Lung (tissue), 12 donors: ENCODE data around the gene GRIP2. TPM values are rescaled to one million over a fixed set of nuclear protein-coding genes. Genes with fewer than 3 reads are reported as not detected.

Experiments
- ATAC-seq: fragments of 200-7000 bp; cut with Tn5 transposase; one replicate; pipeline ENCODE4 v1.9.1; 2020; ENCODE audit warnings: moderate number of reproducible peaks; ENCODE audit not compliant: insufficient read depth, low FRiP score
- DNase-seq, 3 donors: peaks; one replicate each; pipeline ENCODE4 v3.0.0-alpha.2; 2013 to 2017
- H3K27ac ChIP-seq, 2 donors: one replicate each; pipeline ENCODE4 v1.5.1; 2013; ENCODE audit warnings: mild to moderate bottlenecking in 2 of 2, moderate library complexity in 2 of 2, control low read depth in 1 of 2, inconsistent platforms in 1 of 2, low read depth in 1 of 2, low read length in 1 of 2
- H3K27me3 ChIP-seq, 3 donors: one replicate each; pipeline ENCODE4 v1.5.1; 2013; ENCODE audit warnings: low read length in 2 of 3; ENCODE audit not compliant: control insufficient read depth in 3 of 3, insufficient read depth in 3 of 3
- H3K36me3 ChIP-seq, 4 donors: one replicate each; pipeline ENCODE4 v1.5.1; 2013; ENCODE audit warnings: low read length in 4 of 4, mild to moderate bottlenecking in 1 of 4, moderate library complexity in 1 of 4; ENCODE audit not compliant: control insufficient read depth in 4 of 4, insufficient read depth in 4 of 4
- H3K4me1 ChIP-seq, 5 donors: one replicate each; pipeline ENCODE4 v1.5.1; 2013; ENCODE audit warnings: low read length in 5 of 5, mild to moderate bottlenecking in 2 of 5, moderate library complexity in 1 of 5; ENCODE audit not compliant: control insufficient read depth in 5 of 5, insufficient read depth in 5 of 5
- H3K4me3 ChIP-seq: one replicate; pipeline ENCODE4 v1.5.1; 2013; ENCODE audit warnings: mild to moderate bottlenecking, control low read depth, moderate library complexity
- H3K9ac ChIP-seq, 2 donors: one replicate each; pipeline ENCODE4 v1.5.1; 2013; ENCODE audit warnings: low read length in 2 of 2, control low read depth in 1 of 2; ENCODE audit not compliant: insufficient read depth in 1 of 2
- H3K9me3 ChIP-seq, 4 donors: one replicate each; pipeline ENCODE4 v1.5.1; 2013; ENCODE audit warnings: low read length in 3 of 4, mild to moderate bottlenecking in 1 of 4, moderate library complexity in 1 of 4; ENCODE audit not compliant: control insufficient read depth in 4 of 4, insufficient read depth in 3 of 4
- WGBS, 2 donors: extraction: QIAGEN DNeasy Blood & Tissue Kit; methylation state at CpG; one replicate each; pipeline ENCODE4 v1.1.7; 2013; 5-methylcytosine and 5-hydroxymethylcytosine counted together
- polyA plus RNA-seq, 2 donors: library from polyadenylated mRNA; stranded (reverse); fragments of 200-250 nt; gene quantifications; one replicate each; pipeline ENCODE4 v1.2.1, GENCODE V29; 2013
- total RNA-seq, 2 donors: library from RNA; depleted of rRNA in 1 of 2; stranded (reverse); fragments of >200 nt in 1 of 2; gene quantifications; one replicate each; pipeline ENCODE4 v1.2.1, GENCODE V29; 2014 to 2021
- TF ChIP-seq, protein P1 (sequence below): IDR thresholded peaks from 2 replicates; pipeline ENCODE4 v1.5.1; 2012; ENCODE audit warnings: mild to moderate bottlenecking; ENCODE audit errors: control extremely low read depth, extremely low read depth
- donor health status: control.
- donor health status: control.
- donor health status: Bipolar disorder and iron deficiency.
- donor health status: healthy.
- donor health status: DM: yes; HTN: yes; CAD: no.

Gene GRIP2
- total and polyA plus RNA-seq, 4 donors: 0.05 to 1.2 (median 0.64) TPM

DNA sequence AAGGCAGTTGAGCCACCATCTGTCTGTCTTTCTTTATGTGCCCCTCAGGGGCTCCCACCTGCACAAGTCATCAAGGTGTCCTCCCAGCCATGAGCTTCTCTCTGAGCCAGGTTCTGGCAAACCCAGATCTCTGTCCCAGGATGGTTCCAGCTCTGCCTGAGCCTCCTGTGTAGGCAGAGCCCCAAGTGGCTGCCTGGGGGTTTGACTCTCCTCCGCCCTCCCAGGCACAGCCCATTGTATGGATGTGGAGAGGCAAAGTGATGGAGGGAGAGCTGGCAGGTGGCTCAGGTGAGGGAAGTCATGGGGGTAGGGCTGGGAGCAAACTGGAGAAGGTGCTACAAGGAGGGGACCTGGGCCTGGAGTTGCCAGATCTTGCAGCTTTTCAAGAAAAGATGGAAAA lies 56.9 kb downstream of the GRIP2 start:
- Histone ChIP-seq H3K9me3 (peaks cover 0 to 1% (median 0%) of the 10 kb centered on the region in 4 donors), H3K9ac (no peak overlapping the region), H3K4me1 (peaks cover 0 to 22% (median 5%) of the 10 kb centered on the region in 5 donors), H3K27ac (no peak overlapping the region), H3K27me3 (no peaks in the 10 kb centered on the region), H3K4me3 (no peak overlapping the region), H3K36me3 (peaks cover 3 to 69% (median 20%) of the 10 kb centered on the region in 4 donors)
- 96 to 97% methylated on average over 1 of the region's 1 CpG for WGBS, 2 donors
- no peak for ATAC-seq
- TF ChIP-seq, protein P1, sequence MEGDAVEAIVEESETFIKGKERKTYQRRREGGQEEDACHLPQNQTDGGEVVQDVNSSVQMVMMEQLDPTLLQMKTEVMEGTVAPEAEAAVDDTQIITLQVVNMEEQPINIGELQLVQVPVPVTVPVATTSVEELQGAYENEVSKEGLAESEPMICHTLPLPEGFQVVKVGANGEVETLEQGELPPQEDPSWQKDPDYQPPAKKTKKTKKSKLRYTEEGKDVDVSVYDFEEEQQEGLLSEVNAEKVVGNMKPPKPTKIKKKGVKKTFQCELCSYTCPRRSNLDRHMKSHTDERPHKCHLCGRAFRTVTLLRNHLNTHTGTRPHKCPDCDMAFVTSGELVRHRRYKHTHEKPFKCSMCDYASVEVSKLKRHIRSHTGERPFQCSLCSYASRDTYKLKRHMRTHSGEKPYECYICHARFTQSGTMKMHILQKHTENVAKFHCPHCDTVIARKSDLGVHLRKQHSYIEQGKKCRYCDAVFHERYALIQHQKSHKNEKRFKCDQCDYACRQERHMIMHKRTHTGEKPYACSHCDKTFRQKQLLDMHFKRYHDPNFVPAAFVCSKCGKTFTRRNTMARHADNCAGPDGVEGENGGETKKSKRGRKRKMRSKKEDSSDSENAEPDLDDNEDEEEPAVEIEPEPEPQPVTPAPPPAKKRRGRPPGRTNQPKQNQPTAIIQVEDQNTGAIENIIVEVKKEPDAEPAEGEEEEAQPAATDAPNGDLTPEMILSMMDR: no peak
- DNase-seq: no peak

DNA sequence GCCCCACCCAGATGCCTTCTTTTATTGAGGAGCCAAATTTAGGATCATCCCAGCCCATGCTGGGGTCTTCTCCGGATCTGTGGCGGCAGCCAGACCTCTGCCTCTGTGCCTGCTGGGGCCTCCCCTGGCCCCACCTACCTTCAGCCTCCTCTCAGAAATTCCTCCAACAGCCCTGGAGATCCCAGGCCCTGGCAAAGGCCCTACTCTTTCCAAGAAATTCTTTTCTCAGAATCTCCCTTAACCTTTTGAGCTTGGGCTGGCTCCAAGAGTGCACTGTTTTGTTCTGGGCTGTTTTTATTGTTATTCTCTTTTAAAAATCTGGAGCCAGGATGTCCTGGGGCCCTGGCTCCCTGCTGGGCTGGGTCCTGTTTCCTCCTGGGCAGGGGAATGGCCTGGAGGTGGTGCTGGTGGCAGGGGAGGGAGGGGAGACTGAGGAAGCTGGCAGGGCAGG lies 57.8 kb downstream of the GRIP2 start:
- Histone ChIP-seq H3K27ac (no peak overlapping the region), H3K36me3 (peaks cover 7 to 64% (median 23%) of the 10 kb centered on the region in 4 donors), H3K4me3 (no peak overlapping the region), H3K4me1 (peaks cover 0 to 22% (median 5%) of the 10 kb centered on the region in 5 donors), H3K9ac (no peak overlapping the region), H3K27me3 (no peaks in the 10 kb centered on the region), H3K9me3 (peaks cover 0 to 1% (median 0%) of the 10 kb centered on the region in 4 donors)
- DNase-seq (peak; percentile 58 to 69 (median 67)), ATAC-seq (no peak)
- TF ChIP-seq, protein P1: no peak
- WGBS, 2 donors: 77 to 79% methylated on average over 2 of the region's 2 CpGs

DNA sequence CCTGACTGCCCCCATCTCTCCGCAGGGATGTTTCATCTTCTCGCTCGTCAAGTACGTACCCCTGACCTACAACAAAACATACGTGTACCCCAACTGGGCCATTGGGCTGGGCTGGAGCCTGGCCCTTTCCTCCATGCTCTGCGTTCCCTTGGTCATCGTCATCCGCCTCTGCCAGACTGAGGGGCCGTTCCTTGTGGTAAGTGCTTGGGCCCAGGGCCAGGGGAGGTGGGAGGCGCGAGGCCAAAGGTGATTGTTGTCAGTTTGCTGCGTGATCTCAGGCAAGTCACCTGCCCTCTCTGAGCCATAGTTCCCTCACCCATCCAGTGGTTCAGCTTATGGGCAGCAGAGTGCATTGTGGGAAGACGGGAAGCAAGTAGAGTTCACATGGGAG lies 58.5 kb downstream of the GRIP2 start:
- peaks cover 7 to 70% (median 28%) of the 10 kb centered on the region in 4 donors for H3K36me3 ChIP-seq
- peaks cover 0 to 22% (median 5%) of the 10 kb centered on the region in 5 donors for H3K4me1 ChIP-seq
- WGBS, 2 donors: 97 to 98% methylated on average over 13 of the region's 13 CpGs
- peaks cover 0 to 1% (median 0%) of the 10 kb centered on the region in 4 donors for H3K9me3 ChIP-seq
- DNase-seq: no peak
- no peak overlapping the region for H3K27ac ChIP-seq
- TF ChIP-seq, protein P1: no peak
- no peaks in the 10 kb centered on the region for H3K27me3 ChIP-seq
- no peak overlapping the region for H3K9ac ChIP-seq
- ATAC-seq: no peak
- H3K4me3 ChIP-seq: no peak overlapping the region

DNA sequence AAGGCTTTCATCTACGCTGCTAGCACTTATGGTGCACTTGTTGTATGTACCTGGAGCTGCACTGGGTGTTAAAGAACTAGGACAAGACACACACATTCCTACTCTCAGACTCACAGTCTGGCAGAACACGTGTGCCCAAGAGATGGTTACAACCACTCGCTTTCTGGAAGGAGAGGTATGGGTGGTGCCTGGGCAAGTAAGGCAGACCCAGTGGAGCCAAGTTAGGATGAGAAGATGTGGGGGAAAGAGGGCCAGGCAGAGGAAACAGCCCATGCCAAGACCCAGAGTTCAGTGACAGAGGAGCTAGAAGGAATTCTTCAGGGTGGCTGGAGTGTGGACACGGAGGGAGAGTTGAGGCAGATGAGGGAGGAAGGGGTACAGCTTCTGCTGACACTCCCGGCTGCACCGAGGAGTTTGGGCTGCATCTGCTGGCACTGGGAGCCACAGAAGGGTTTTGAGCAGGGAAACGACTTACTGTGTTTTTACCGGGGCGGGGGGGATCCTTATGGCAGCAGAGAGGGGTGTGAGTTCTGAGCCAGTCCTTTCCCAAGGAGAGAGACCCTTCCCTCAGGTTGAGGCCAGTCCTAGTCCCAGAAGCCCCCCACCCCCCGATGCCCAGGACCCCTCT lies 59.0 kb downstream of the GRIP2 start:
- Histone ChIP-seq H3K4me3 (no peak overlapping the region), H3K27me3 (no peaks in the 10 kb centered on the region), H3K9ac (no peak overlapping the region), H3K36me3 (peaks cover 7 to 70% (median 30%) of the 10 kb centered on the region in 4 donors), H3K27ac (no peak overlapping the region), H3K9me3 (peaks cover 0 to 1% (median 0%) of the 10 kb centered on the region in 4 donors), H3K4me1 (peaks cover 0 to 22% (median 5%) of the 10 kb centered on the region in 5 donors)
- no peak for ATAC-seq
- DNase-seq: no peak
- TF ChIP-seq, protein P1: no peak
- 95 to 97% methylated on average over 10 of the region's 10 CpGs for WGBS, 2 donors
